Colonic mucosa (tissue), 4 donors: ENCODE measurements around the gene HS3ST6. TPM values are rescaled to one million over a fixed set of nuclear protein-coding genes. Genes with fewer than 3 reads are reported as not detected.

Source experiments
- DNase-seq: peaks from one replicate; pipeline ENCODE4 v3.0.0-alpha.2; 2020
- H3K27ac ChIP-seq: fragments of 200-600 bp; one replicate; pipeline ENCODE4 v1.8.0; 2021
- H3K27me3 ChIP-seq: fragments of 200-600 bp; one replicate; pipeline ENCODE4 v1.8.0; 2021
- H3K36me3 ChIP-seq: fragments of 200-600 bp; one replicate; pipeline ENCODE4 v1.8.0; 2021
- H3K4me1 ChIP-seq: fragments of 200-600 bp; one replicate; pipeline ENCODE4 v1.8.0; 2021; ENCODE audit warnings: mild to moderate bottlenecking
- H3K4me3 ChIP-seq: fragments of 200-600 bp; one replicate; pipeline ENCODE4 v1.8.0; 2021
- H3K9ac ChIP-seq, 2 donors: one replicate each; pipeline ENCODE4 v1.7.0; 2013; ENCODE audit warnings: control low read depth in 2 of 2, low read depth in 2 of 2, low read length in 2 of 2
- H3K9me3 ChIP-seq: fragments of 200-600 bp; one replicate; pipeline ENCODE4 v1.8.0; 2021
- CTCF ChIP-seq: fragments of 200-600 bp; IDR thresholded peaks from one replicate; pipeline ENCODE4 v1.8.0; 2022; ENCODE audit warnings: antibody characterized with exemption, mild to moderate bottlenecking
- intact Hi-C: fragments of 100-400 bp; cut with DNase I; formaldehyde crosslinking; loops from one replicate; pipeline ENCODE4 v1.14.1; 2022
- total RNA-seq, 2 donors: library from RNA; stranded (reverse); fragmentation: NEBNext Ultra II Directional in 1 of 2; extraction: Animal tissue kit (Norgen Biotek cat#: 25700) in 1 of 2; gene quantifications; one replicate each; pipeline ENCODE4 v1.2.1, GENCODE V29; 2021
- donor health status: healthy.
- donor health status: DM: no; HTN: no; CAD: no.
- donor health status: DM: no; HTN: no; CAD: no.

HS3ST6 gene
- total RNA-seq, 2 donors from 2014 or later, result 0.59 to 0.82 TPM

GRCh38 chr16:1930338-1930720, 12.1 kb upstream of the HS3ST6 start:
- no peak overlapping the region for H3K9ac ChIP-seq
- DNase-seq, result no peak
- intact Hi-C loops, result no loop called here
- H3K4me1 ChIP-seq, result no peaks in the 10 kb centered on the region
- TF ChIP-seq CTCF, result no peak
- no peaks in the 10 kb centered on the region for H3K36me3 ChIP-seq
- no peak overlapping the region for H3K4me3 ChIP-seq
- H3K27me3 ChIP-seq, result no peaks in the 10 kb centered on the region
- no peak overlapping the region for H3K27ac ChIP-seq
- H3K9me3 ChIP-seq, result no peaks in the 10 kb centered on the region

GRCh38 chr16:1929578-1930337, 11.5 kb upstream of the HS3ST6 start:
- Histone ChIP-seq H3K27me3 (no peaks in the 10 kb centered on the region), H3K36me3 (no peaks in the 10 kb centered on the region), H3K9me3 (no peaks in the 10 kb centered on the region), H3K4me3 (peak overlapping the region; percentile 49), H3K9ac (peak overlapping the region; percentile 46), H3K4me1 (no peaks in the 10 kb centered on the region), H3K27ac (peak overlapping the region; percentile 19)
- TF ChIP-seq CTCF, result peak; percentile 100
- peak; percentile 89 for DNase-seq
- intact Hi-C loops, result loop anchor here (2.0 kb wide), 1 partner anchor 65 kb away; no protein-coding TSS in a partner anchor

- no peak for TF ChIP-seq CTCF
- H3K9ac ChIP-seq, result peak overlapping the region; percentile 46
- peak overlapping the region; percentile 19 for H3K27ac ChIP-seq
- no peaks in the 10 kb centered on the region for H3K36me3 ChIP-seq
- DNase-seq, result peak; percentile 41
- no peaks in the 10 kb centered on the region for H3K27me3 ChIP-seq
- no peaks in the 10 kb centered on the region for H3K9me3 ChIP-seq
- peak overlapping the region; percentile 49 for H3K4me3 ChIP-seq
- no peaks in the 10 kb centered on the region for H3K4me1 ChIP-seq
- intact Hi-C loops, result loop anchor here (2.0 kb wide), 1 partner anchor 64 kb away; no protein-coding TSS in a partner anchor
Observed at GRCh38 chr16:1929105-1929504, 10.9 kb upstream of the HS3ST6 start.

GRCh38 chr16:1926271-1926670, 8.1 kb upstream of the HS3ST6 start:
- H3K27ac ChIP-seq, result no peak overlapping the region
- no peak overlapping the region for H3K9ac ChIP-seq
- TF ChIP-seq CTCF, result no peak
- H3K4me3 ChIP-seq, result no peak overlapping the region
- intact Hi-C loops, result no loop called here
- no peaks in the 10 kb centered on the region for H3K36me3 ChIP-seq
- no peaks in the 10 kb centered on the region for H3K27me3 ChIP-seq
- H3K4me1 ChIP-seq, result peaks cover 8% of the 10 kb centered on the region
- no peak for DNase-seq
- no peaks in the 10 kb centered on the region for H3K9me3 ChIP-seq

- H3K4me1 ChIP-seq, result peaks cover 8% of the 10 kb centered on the region
- H3K36me3 ChIP-seq, result no peaks in the 10 kb centered on the region
- H3K9me3 ChIP-seq, result no peaks in the 10 kb centered on the region
- no peak for DNase-seq
- H3K27ac ChIP-seq, result no peak overlapping the region
- peaks cover 12% of the 10 kb centered on the region for H3K27me3 ChIP-seq
- no peak overlapping the region for H3K4me3 ChIP-seq
- intact Hi-C loops, result no loop called here
- TF ChIP-seq CTCF, result no peak
- H3K9ac ChIP-seq, result no peak overlapping the region
Observed at GRCh38 chr16:1924095-1924494, 5.9 kb upstream of the HS3ST6 start.
